SK-N-SH (cell line): ENCODE measurements around the gene KRT36.

Experiments
- EP300 ChIP-seq, 2 experiments: IDR thresholded peaks; 2 replicates each; pipeline versions ENCODE4 v1.4.0 to v1.6.1; 2012; ENCODE audit warnings: borderline replicate concordance in 1 of 2, low read depth in 1 of 2, low read length in 1 of 2
- FOXM1 ChIP-seq: IDR thresholded peaks from 2 replicates; pipeline ENCODE4 v1.4.0; 2012; ENCODE audit warnings: low read depth, mild to moderate bottlenecking
- GATA2 ChIP-seq: sonication (generic); formaldehyde crosslinking; IDR thresholded peaks from 2 replicates; pipeline ENCODE4 v1.5.0; 2020; ENCODE audit warnings: mild to moderate bottlenecking, missing genetic modification reagents
- JUND ChIP-seq: IDR thresholded peaks from 2 replicates; pipeline ENCODE4 v1.4.0; 2012
- MEF2A ChIP-seq: IDR thresholded peaks from 2 replicates; pipeline ENCODE4 v1.4.0; 2012; ENCODE audit warnings: low read depth, borderline replicate concordance
- MXI1 ChIP-seq: IDR thresholded peaks from 2 replicates; pipeline ENCODE4 v1.6.1; 2012; ENCODE audit warnings: mild to moderate bottlenecking, low read depth, low read length, improper control_type of control experiment
- RAD21 ChIP-seq: IDR thresholded peaks from 2 replicates; pipeline ENCODE4 v1.6.1; 2012; ENCODE audit warnings: mild to moderate bottlenecking, low read length
- REST ChIP-seq: IDR thresholded peaks from 2 replicates; pipeline ENCODE4 v1.6.1; 2012; ENCODE audit warnings: mild to moderate bottlenecking, low read depth, low read length, moderate library complexity
- RFX5 ChIP-seq: IDR thresholded peaks from 2 replicates; pipeline ENCODE4 v1.6.1; 2012; ENCODE audit warnings: mild to moderate bottlenecking, improper control_type of control experiment, low read length
- TAF1 ChIP-seq: IDR thresholded peaks from 2 replicates; pipeline ENCODE4 v1.6.1; 2012; ENCODE audit warnings: low read depth, mild to moderate bottlenecking, low read length, moderate library complexity, borderline replicate concordance
- TF ChIP-seq, protein P1 (sequence below): fragments of 200-600 bp; sonication (generic); IDR thresholded peaks from 2 replicates; pipeline ENCODE4 v1.6.1; 2017; ENCODE audit warnings: antibody characterized with exemption, mild to moderate bottlenecking, moderate library complexity
- TF ChIP-seq, protein P2 (sequence below): fragments of 150-350 bp; IDR thresholded peaks from 2 replicates; pipeline ENCODE4 v1.6.1; 2016; ENCODE audit warnings: mild to moderate bottlenecking, low read depth, low read length

DNA sequence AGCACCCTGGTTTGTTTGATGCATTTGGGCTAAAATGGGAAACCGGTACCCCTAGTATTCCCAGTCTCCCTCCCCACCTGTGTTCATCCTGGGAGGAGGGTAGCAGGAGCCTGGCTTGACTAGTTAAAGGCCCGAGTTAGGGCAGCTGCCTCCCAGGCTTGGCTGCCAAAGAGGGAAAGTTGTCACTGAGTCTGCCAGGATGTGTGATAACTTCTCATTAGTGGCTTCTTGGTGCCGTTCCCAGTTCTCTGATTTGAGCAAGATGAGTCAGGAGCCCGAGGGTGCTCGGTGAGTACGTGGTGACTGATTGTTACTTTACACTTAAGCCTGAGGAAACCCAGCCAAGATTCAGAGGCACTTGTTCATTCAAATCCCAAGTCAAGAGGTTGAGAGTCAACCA, 25.0 kb downstream of the KRT36 start:
- TF ChIP-seq, protein P1, sequence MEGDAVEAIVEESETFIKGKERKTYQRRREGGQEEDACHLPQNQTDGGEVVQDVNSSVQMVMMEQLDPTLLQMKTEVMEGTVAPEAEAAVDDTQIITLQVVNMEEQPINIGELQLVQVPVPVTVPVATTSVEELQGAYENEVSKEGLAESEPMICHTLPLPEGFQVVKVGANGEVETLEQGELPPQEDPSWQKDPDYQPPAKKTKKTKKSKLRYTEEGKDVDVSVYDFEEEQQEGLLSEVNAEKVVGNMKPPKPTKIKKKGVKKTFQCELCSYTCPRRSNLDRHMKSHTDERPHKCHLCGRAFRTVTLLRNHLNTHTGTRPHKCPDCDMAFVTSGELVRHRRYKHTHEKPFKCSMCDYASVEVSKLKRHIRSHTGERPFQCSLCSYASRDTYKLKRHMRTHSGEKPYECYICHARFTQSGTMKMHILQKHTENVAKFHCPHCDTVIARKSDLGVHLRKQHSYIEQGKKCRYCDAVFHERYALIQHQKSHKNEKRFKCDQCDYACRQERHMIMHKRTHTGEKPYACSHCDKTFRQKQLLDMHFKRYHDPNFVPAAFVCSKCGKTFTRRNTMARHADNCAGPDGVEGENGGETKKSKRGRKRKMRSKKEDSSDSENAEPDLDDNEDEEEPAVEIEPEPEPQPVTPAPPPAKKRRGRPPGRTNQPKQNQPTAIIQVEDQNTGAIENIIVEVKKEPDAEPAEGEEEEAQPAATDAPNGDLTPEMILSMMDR: no peak
- TF ChIP-seq REST (no peak), FOXM1 (no peak), MXI1 (no peak), GATA2 (CRISPR knock-in tag) (no peak), JUND (peak; percentile 18; the same call in 1 of the 2 replicates), TAF1 (no peak), RFX5 (no peak), EP300 (IDR thresholded peaks at IDR 0.05; ENCODE audit: borderline replicate concordance in 1 of 2, low read depth in 1 of 2, low read length in 1 of 2) (0 out of 4 replicates have a peak, but pooled peaks of 1 of the 2 experiments have one; percentile 33), RAD21 (no peak), MEF2A (no peak)
- TF ChIP-seq, protein P2, sequence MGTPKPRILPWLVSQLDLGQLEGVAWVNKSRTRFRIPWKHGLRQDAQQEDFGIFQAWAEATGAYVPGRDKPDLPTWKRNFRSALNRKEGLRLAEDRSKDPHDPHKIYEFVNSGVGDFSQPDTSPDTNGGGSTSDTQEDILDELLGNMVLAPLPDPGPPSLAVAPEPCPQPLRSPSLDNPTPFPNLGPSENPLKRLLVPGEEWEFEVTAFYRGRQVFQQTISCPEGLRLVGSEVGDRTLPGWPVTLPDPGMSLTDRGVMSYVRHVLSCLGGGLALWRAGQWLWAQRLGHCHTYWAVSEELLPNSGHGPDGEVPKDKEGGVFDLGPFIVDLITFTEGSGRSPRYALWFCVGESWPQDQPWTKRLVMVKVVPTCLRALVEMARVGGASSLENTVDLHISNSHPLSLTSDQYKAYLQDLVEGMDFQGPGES: no peak
